GM12892 (cell line): ENCODE data around the gene IKZF1.

ENCODE experiments used
- POLR2A ChIP-seq: IDR thresholded peaks from 2 replicates; pipeline ENCODE4 v1.6.1; 2011; ENCODE audit warnings: low read depth, low read length, control low read depth
- POLR2AphosphoS5 ChIP-seq: IDR thresholded peaks from 2 replicates; pipeline ENCODE4 v1.6.1; 2011; ENCODE audit warnings: low read depth, low read length, control low read depth
- TAF1 ChIP-seq: IDR thresholded peaks from 2 replicates; pipeline ENCODE4 v1.6.1; 2011; ENCODE audit warnings: low read depth, mild to moderate bottlenecking, control low read depth, low read length, borderline replicate concordance

DNA sequence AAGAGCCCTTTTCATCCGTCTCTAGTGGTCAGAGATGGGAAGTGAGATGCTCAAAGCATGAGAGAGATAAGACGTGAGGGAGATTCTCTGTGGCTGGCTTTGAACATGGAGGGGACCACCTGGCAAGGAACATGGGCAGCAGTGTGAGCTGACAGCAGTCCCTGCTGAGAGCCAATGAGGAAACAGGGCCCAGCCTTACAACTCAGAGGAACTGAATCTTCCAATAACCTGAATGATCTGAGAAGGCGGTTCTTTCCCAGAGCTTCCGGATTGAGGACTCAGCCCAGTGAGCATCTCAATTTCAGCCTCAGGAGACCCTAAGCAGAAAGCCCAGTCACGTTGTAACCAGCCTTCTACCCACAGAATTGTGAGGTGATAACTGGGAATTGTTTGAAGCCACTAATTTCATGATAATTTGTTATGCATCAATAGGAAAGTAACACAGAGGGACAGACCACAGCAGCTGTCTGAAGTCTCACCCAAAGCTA lies 33.9 kb upstream of the IKZF1 start:
- TF ChIP-seq POLR2A, result no peak
- no peak for TF ChIP-seq POLR2AphosphoS5
- TF ChIP-seq TAF1, result no peak
